Esophagus muscularis mucosa (tissue), 2 donors: ENCODE measurements around the gene LTB4R2.

Source experiments
- EP300 ChIP-seq: sonication (generic); formaldehyde crosslinking; IDR thresholded peaks from one replicate; pipeline ENCODE4 v1.6.1; 2017; ENCODE audit warnings: antibody characterized with exemption
- POLR2A ChIP-seq: fragments of 450-650 bp; IDR thresholded peaks from one replicate; pipeline ENCODE4 v1.6.1; 2017; ENCODE audit warnings: antibody characterized with exemption, moderate library complexity, mild to moderate bottlenecking, low read depth

DNA sequence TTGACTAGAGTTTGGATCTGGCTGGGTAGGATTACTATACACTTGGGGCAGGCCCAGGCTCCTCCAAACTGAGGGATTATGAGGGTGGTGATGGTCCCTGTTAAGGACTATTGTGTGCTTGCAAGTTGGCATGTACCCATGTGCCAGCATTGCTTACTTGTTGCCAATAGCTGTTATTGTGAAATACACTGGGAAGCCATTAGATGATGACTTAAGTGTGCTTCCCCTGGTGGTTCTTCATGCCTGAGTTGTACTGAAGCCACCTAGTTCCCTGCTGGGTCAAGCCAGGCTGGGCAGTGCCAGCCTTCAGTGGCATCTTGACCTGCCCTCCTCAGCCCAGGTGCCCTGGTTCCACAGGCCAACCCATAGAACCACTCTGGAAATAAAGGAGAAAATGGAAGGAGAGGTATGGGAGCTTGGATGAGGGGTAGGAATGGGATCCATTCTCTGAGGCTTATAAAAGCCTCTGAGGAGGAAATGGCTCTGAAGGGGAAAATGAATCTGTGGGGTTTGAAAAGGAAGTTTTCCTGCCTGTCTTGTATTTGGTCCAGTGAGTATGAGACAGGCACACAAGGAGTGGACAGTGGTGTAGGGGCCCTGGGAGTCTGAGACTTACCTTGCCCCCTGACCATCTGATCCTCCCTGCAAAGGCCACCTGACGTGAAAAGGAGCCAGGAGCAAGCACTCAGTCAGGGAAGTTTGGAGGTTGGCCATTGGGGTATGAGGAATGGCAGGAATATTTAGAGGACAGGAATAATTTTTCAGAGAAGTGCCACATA, 2.1 kb downstream of the LTB4R2 start:
- no peak for TF ChIP-seq EP300
- TF ChIP-seq POLR2A, result no peak
